HG02798 (cell line): Measurements from ENCODE around the gene PRG3.

Experiments
- ATAC-seq: cut with Tn5 transposase; IDR thresholded peaks from one replicate; pipeline ENCODE4 v1.9.1; 2021; ENCODE audit warnings: mild to moderate bottlenecking; ENCODE audit not compliant: unreplicated experiment, poor library complexity

PRG3 gene

DNA sequence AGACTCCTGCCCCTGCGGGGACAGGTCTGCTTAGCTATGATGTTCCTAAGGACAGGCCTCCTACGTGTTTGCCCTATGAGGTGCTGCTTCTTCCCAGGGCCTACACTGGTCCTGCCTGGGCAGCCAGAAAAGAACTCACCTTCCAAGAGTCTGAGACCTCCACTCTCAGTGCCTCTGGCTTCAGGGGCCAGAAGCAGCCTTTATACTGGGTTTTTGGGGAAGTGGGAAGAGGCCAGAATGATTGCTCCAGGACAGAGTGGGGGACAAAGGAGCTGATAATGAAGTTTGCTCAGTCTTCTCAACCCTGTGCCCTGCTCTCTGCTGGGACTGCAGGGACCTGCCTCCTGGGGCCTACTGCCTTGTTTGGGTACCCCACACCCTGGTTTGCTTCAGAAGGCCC, at the start of gene PRG3:
TSS of gene PRG3 (minus strand) at position 176 of the 400 bp plus-strand sequence. CDS start 442 bp downstream, outside the sequence.
- no peak for ATAC-seq

DNA sequence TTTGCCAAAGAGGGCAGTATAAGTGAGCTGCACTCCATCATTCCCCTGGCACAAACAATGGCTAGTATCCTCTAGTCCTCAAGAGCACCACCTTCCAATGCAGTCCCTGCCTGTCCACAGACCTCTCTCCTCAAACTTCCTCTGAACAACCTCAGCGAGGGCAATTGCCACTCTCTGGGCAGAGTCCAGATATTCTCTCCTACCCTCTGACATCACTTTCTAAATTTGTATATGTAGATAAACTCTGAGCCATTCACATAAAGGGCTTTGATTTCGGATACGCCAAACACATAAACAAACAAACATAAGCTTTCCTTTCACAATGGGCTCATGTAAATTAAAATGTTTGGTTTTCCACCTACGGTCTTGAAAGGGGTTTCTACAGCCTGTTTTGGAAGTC, 49.0 kb upstream of the PRG3 start:
- no peak for ATAC-seq

GRCh38 chr11:57428643-57429042, 47.7 kb upstream of the PRG3 start:
- ATAC-seq = no peak

DNA sequence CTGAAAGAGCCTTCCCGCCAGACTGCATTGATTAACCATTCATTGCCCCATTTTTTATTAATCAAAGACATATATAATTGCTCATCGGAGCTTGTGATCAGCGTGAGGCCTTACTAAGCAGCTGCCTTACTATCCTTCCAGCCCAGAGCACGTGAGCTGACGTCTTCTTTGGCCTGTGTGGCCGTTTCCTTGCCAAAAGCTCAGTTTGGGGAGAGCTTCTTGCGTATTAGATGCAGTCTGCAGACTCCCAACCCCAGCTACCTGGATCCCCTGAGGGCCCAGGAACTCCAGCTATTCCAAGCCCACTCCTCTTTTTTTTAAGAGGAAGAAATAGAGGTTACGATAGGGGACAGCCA, 46.8 kb upstream of the PRG3 start:
- ATAC-seq = no peak

DNA sequence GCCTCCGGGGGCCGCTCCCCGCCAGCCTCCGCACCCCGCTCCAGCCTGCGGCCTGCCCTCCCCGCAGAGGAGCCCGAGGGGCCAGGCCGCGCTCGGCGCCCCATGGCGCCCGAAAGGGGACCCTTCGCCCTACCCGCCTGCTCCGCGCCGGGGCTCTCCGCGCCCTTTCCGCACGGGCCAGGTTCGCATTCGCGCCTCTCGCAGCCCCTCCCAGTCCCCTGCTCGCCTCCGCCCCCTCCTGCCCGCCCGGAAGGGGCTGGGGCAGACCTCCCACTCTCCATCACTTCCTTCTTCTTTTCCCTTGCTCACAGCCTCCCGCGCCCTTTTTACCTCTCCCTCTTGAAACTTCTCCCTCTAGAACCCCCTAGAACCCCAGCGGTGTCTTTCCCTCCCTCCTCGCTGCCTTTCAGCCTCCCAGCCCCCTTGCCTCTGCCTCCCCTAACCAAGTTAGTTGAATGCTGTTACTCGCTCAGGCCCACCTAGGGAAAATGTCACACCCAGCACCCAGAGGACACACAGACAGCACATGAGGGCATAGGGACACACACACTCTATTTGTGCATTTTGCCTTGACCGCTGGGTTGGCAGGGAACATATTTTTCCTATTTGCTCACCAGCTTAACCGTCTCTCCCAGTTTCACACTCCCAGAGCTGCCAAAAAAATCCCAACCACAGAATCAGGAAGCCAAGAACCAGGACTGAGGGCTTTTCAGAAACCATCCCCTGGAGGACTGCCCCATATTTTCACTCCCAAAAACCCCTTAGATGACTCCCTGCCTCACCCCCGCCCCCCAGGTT, 46.2 kb upstream of the PRG3 start, which contains the start of gene SLC43A3:
TSS of gene SLC43A3 (minus strand) at position 193 of the 798 bp plus-strand sequence. CDS start 949 bp downstream, outside the sequence.
- peak; percentile 70 for ATAC-seq

- ATAC-seq = no peak
Measured at GRCh38 chr11:57426439-57426928, 45.5 kb upstream of the PRG3 start.

DNA sequence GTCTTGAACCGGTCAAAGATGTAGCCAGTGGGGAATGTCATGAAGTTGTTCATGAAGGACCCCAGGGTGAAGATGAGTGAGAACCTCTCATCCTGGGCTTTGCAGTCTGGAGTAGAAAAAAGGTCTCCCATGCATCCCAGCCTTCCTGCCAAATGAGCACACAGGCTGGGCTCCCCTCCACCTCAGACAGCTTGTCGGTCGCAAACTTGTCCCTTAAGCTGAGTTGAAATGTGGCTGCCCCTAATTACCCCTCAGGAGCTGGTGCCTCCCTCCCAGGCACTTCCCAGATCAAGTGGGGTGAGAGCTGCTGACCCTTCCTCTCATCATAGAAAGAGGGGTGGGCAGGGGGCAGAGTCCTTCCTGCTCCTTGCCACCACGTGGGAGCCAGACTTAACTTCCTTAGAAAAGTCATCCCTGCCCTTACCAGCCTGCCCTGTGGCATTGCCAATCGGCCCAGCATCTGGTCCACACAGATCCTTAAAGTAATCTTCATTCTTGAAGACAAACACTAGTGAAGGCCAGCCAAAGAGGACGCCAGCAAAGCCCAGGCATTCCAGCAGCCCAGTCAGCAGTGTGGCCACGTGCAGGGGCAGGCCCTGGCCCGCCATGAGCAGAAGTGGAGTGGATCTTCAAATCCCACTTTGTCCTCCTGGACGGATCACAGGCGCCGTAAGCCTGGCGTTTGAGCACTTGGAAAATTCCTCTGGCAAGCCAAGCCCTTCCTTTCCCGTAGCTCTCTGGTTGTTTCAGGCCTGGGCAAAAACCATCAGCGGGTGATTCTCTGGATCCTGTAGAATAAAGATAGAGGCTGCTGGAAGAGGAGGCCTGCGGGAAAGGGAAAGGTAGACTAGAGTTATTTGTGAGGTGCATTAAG, 44.9 kb upstream of the PRG3 start:
- no peak for ATAC-seq

- ATAC-seq = peak; percentile 89
Measured at GRCh38 chr11:57424792-57425564, 44.0 kb upstream of the PRG3 start.

DNA sequence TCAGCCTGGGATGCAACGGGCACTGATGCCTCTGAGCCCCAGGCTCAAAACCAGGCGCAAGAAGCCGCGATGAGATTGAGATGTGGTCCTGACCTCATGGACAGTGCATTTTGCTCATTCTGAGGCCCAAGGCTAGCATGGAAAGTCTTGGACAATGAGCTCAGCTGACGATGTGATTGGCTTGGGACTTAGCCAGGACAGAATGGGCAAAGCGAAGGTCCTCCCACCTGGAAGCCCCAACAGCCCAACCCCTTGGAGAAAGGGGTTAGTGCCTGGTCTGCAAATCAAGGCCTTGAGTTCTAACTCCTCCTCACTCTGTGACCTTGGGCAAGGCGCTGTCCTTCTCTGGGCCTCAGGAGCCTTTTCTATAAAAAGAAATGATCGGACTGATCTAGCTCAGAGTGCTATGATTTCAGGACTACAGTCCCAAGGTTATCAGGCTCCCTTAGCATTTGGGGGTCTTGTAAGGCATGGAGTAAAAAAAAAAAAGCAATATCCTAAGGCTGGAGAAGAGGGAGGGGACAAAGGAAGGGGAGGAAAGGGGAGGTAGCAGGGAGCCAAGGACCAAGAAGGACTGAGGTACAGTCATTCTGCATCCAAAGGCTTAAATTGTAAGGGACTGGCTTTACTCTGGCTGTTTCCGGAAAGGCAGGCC, 43.3 kb upstream of the PRG3 start:
- ATAC-seq = no peak

DNA sequence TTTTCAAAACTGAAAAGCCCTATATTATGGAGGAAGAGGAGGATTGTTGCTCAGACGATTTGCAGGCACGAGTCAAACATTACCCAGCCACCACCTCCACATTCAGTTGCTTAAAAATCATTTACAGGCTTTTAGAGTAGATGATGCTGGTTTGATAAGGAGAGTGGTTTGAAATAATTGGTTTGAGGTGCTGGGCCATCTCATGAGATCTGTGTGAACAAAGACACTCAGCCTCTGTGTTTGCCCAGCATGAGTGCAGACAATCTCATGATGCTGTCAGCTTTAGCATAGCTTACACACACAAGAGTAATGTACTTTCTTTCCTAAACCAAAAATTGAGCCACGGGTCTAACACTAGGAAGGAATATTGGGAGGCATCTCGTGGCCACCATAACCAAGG, 41.7 kb upstream of the PRG3 start:
- ATAC-seq = no peak

DNA sequence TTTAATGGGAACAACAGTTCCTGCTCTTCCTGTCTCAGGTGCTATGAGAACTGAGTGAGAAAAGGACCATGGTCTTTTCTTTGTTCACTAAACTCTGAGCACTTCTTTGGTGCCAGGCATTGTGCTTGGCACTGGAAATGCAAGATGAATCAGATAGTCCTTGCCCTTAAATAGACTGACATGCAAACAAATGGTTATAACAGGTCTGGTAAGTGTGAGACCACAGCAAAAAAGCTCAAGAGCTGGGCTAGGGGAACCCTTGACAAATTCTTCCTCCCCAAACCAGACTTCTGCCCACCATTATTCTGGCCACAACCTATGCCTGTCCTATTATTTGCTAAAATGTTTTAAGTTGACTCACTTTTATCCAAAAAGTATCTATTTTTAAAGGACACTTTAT, 40.9 kb upstream of the PRG3 start:
- ATAC-seq = no peak

DNA sequence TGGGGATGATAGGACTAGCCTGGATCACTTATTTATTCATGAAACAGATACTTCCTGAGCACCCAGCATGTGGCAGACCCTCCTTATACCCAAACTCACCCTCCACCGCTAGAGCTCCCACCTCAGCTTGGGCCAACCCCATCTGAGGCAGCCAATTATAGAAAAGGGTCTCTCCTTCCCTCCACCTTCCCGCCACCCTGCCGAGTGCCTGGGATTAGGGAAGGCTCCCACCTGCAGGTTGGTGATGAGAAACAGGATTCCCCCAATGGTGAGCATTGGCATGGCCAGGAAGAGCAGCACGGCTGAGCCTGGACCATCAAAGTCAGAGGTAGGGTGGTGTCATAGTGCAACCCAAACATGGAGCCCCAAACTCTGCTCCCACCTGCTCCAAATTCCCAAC, 40.1 kb upstream of the PRG3 start:
- no peak for ATAC-seq

GRCh38 chr11:57419146-57419545, 38.2 kb upstream of the PRG3 start:
- ATAC-seq = no peak

- no peak for ATAC-seq
Measured at GRCh38 chr11:57418131-57418530, 37.2 kb upstream of the PRG3 start.

GRCh38 chr11:57417056-57417455, 36.1 kb upstream of the PRG3 start:
- no peak for ATAC-seq

- no peak for ATAC-seq
Measured at GRCh38 chr11:57416436-57416835, 35.5 kb upstream of the PRG3 start.

DNA sequence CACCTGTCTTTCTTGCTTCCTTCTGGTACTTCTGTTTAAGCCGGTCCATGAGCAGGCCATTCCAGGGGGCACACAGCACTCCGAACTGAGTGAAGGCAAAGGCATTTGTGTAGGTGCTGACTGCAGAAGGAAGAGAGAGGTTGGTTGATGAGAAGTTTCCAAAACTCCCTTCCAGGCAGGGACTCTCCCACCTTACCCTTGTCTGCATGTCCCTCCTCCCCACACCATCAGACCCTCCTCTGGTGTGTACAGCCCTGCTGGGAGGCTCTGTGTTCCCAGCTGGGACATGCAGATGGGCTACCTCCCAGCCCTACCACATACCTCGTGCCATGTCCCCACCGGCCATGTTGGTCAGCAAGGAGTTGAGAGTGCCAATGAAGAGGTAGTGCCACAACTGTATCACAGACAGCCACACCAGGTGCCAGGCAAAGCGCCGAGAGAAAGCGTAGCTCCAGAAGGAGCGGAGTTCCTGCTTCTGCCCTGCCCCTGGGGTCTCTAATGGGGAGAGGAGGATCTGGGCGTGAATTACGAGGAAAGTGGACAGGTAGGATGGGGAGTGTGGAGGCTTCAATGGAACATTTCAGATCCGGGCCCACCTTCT, 33.8 kb upstream of the PRG3 start:
- ATAC-seq = no peak

DNA sequence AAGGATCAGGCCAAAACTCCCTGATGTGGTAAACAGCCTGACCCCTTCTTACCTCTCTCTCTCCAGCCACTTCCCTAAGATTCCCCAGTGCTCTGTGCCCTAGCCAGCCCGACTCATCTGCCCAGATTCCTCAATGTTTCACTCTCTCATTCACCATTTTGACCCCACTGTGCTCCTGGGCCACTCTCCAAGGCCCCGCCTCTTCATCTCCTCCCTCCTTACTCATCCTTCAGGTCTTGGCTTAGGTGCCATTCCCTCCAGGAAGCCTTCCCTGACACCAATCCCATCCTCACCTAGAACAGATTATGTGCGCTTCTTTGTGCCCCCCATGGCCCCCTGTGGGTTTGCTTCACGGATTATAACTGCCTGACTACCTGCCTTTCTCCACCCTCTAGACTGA, 32.7 kb upstream of the PRG3 start:
- ATAC-seq = no peak

DNA sequence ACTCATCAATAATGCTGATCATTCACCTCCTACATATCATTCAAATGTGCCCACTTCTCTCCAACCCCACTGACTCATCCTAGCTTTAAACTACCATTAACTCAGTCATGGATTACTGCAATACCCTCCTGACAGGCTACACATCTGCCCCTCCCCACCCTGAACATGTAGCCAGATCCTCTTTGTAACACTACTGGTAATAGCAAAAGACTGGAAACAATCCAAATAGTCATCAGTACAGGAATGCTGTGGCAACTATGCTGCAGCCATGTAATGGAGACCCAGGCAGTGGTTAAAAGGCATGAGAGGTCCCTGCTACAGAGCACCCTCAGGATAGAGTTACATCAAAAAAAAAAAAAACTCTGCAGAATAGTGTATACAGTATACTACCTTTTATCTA, 29.3 kb upstream of the PRG3 start:
- no peak for ATAC-seq
